ENCODE measurements around the gene EXOC3L1. TPM values are rescaled to one million over a fixed set of nuclear protein-coding genes. Genes with fewer than 3 reads are reported as not detected.

Gene EXOC3L1
- total RNA-seq, 1 experiment from 2014 or later, result 0.74 TPM

- peak; percentile 96 for DNase-seq (ENCODE audit: low spot score)
These were observed 6.1 kb downstream of the EXOC3L1 start, which contains the start of gene MATCAP1 for GRCh38 chr16:67183627-67184452. TSS of gene MATCAP1 (minus strand) at chr16:67183963. CDS start at chr16:67180610, 3,353 bp downstream.

GRCh38 chr16:67183284-67183626 lies 6.7 kb downstream of the EXOC3L1 start:
- no peak for DNase-seq (ENCODE audit: low spot score)

GRCh38 chr16:67182288-67182687 lies 7.6 kb downstream of the EXOC3L1 start:
- no peak for DNase-seq (ENCODE audit: low spot score)

- no peak for DNase-seq (ENCODE audit: low spot score)
These were observed 8.6 kb downstream of the EXOC3L1 start for GRCh38 chr16:67181346-67181745.

DNA sequence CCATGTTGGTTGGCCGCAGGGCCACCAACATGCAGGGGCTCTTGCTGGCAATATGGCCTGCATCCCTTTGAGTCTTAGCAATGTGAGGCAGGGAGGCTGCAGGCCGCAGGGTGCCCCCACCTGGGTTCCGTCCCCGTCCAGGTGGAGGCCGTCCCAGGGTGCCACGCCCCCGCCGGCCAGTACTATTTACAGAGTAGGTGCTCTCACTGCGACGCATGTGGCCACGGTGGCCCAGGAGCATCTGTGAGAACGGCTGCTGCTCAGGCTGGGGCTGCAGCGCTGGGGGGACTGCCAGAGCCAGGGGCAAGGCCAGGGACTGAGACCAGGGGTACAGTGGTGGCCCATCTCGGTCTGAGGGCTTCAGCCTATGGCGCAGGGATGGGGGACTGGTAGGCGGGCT lies 9.8 kb downstream of the EXOC3L1 start:
- DNase-seq (ENCODE audit: low spot score), result no peak

- no peak for DNase-seq (ENCODE audit: low spot score)
These were observed 10.4 kb downstream of the EXOC3L1 start for GRCh38 chr16:67179421-67180080.

- DNase-seq (ENCODE audit: low spot score), result peak; percentile 97
These were observed 11.9 kb downstream of the EXOC3L1 start for GRCh38 chr16:67177743-67178699.

GRCh38 chr16:67176662-67177061 lies 13.3 kb downstream of the EXOC3L1 start:
- no peak for DNase-seq (ENCODE audit: low spot score)

- DNase-seq (ENCODE audit: low spot score), result no peak
These were observed 15.2 kb downstream of the EXOC3L1 start for GRCh38 chr16:67174706-67175231.

DNA sequence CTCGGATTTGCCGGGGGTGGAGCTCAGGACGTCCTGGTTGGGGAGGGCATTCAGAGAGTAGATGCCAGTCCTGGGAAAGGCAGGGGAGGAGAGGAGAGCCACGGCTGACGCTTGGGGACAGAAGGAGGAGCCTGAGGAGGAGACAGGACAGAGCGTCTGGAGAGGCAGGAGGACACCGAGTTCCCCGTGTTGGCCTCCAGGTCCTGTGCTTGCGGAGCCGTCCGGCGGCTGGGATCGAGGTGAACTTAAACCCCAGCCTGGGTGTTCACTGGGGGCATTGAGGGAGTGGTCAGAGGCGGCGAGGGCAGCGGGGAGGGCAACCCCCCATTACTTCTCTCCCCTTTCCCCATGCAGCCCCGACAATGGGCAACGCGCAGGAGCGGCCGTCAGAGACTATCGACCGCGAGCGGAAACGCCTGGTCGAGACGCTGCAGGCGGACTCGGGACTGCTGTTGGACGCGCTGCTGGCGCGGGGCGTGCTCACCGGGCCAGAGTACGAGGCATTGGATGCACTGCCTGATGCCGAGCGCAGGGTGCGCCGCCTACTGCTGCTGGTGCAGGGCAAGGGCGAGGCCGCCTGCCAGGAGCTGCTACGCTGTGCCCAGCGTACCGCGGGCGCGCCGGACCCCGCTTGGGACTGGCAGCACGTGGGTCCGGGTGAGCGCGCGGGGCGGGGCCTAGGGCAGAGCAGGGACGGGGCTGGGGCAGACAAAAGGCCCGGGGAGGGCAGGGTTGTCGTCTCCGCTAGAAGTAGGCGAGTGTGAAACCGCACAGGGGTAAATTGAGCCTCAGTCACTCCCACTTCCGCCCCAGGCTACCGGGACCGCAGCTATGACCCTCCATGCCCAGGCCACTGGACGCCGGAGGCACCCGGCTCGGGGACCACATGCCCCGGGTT lies 15.9 kb downstream of the EXOC3L1 start:
- peak; percentile 94 for DNase-seq (ENCODE audit: low spot score)

GRCh38 chr16:67173323-67173722 lies 16.6 kb downstream of the EXOC3L1 start:
- DNase-seq (ENCODE audit: low spot score), result no peak

DNA sequence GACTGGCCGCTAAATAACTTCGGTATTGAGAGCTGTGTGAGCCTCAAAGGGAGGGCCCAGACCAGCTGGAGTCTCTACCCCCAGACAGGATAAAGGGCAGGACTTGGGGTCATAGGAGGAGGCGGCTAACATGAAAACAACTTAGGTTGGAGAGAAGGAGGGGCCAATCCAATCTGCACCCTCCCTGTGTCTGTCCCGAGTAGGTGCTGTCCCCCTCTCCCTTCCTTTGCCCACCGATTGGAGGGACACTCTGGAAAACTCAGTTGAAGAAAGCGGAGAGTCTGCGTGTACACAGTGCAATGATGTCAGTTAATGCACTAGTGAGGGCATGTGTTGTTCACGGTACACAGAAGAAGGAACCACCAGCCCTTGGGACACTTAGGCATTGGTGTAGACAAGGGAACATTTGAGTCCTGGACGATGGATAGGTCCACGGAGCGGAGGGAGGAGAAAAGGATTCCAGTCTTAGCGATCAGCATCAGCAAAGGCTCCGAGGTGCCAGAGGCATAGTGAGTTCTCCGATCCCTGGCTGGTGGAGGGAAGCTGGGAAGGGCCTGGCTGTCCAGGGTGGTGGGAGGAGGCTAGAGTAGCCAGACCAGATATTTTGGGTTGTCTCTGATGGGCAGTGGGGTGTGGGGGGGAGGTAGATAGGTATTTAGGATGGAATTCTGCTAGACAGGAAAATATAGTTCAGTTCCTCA lies 18.8 kb downstream of the EXOC3L1 start:
- DNase-seq (ENCODE audit: low spot score), result peak; percentile 40

DNA sequence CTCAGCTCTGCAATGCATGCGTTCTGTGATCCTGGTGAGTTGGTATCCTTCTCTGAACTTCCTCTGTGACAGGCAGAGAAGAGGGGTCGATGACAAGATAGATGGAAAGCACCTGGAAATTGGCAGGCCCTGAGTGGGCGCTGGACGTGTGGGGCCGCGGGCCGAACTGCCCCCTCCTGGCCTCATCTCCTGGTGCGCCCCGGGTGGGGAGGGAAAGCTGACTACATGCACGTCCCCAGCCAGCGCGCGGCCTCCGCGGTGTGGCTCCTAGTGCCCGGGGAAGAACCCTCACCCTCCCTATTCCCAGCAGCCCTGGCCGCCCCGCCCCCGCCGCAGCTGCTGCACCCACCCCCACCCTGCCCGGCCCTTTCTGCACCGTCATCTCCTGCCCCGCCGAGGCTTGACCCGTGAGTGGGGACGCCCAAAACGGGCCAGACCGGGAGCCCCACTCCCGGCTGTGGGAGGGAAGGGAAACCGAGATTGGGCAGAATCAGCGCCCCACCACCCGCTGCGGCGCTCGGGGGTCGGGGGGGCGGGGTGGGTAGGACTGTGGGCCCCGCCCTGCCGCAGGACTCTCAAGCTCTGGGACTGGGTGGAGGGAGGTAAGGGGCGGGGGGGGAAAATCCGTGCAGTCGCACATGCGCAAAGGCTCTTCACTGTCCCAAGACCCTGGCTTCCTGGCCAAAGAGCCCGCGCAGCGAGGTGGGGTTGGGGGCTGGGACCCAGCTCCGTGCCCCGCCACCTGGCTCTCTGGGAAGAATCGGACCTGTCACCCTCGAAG lies 19.6 kb downstream of the EXOC3L1 start, which contains the start of gene NOL3:
NOL3 (plus strand) TSS at position 371 of the 781 bp plus-strand sequence.
- DNase-seq (ENCODE audit: low spot score), result peak; percentile 76

GRCh38 chr16:67169642-67170167 lies 20.2 kb downstream of the EXOC3L1 start:
- peak; percentile 23 for DNase-seq (ENCODE audit: low spot score)

GRCh38 chr16:67169011-67169451 lies 20.9 kb downstream of the EXOC3L1 start:
- no peak for DNase-seq (ENCODE audit: low spot score)

GRCh38 chr16:67167588-67167987 lies 22.3 kb downstream of the EXOC3L1 start:
- DNase-seq (ENCODE audit: low spot score), result no peak

DNA sequence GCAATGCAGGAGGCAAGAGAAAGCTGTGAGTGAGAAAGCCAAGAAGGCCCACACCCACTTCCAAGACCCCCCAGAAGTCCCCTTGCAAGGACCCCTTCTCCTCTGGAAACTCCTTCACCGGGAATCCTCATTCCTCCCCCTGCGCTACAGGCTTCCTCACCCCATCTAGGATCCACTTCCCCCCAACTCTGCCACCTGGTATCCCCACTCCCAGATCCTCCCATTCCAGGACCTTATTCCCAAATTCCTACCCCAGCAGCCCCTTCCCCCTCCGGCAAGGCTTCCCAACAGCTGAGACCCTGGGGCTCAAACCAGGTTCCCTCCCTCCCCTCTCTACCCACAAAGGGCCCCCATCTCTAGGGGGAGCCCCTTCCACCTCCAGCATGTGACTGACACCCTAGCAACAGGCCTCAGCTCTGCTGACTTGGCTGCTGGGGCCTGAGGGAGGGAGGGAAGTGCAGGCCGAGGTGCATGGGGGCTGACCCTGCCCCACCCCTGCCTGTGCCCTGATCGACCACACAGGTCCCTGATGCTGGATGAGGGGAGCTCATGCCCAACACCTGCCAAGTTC lies 23.3 kb downstream of the EXOC3L1 start:
- no peak for DNase-seq (ENCODE audit: low spot score)

GRCh38 chr16:67166110-67166547 lies 23.8 kb downstream of the EXOC3L1 start:
- no peak for DNase-seq (ENCODE audit: low spot score)

All from HT-29 (cell line).